HepG2 (cell line): Measurements from ENCODE around the gene TMC8. TPM values are rescaled to one million over a fixed set of nuclear protein-coding genes. Genes with fewer than 3 reads are reported as not detected.

ENCODE experiments used
- ARNT ChIP-seq: fragments of 450-650 bp; IDR thresholded peaks from 2 replicates; pipeline ENCODE4 v1.6.1; 2017
- CEBPG ChIP-seq: IDR thresholded peaks from 2 replicates; pipeline ENCODE4 v1.6.1; 2016
- HNRNPLL ChIP-seq: fragments of 200-400 bp; formaldehyde crosslinking; IDR thresholded peaks from 2 replicates; pipeline ENCODE4 v1.6.1; 2017; ENCODE audit warnings: mild to moderate bottlenecking, low read depth, low read length; ENCODE audit not compliant: poor library complexity, severe bottlenecking
- KDM5B ChIP-seq: sonication (generic); formaldehyde crosslinking; IDR thresholded peaks from 2 replicates; pipeline ENCODE4 v1.4.0; 2020; ENCODE audit warnings: missing genetic modification reagents, mild to moderate bottlenecking, borderline replicate concordance
- NFKBIZ ChIP-seq: IDR thresholded peaks from 2 replicates; pipeline ENCODE4 v1.6.1; 2018; ENCODE audit warnings: missing genetic modification reagents, missing compliant biosample characterization
- SALL1 ChIP-seq: sonication (generic); formaldehyde crosslinking; IDR thresholded peaks from 2 replicates; pipeline ENCODE4 v1.8.0; 2022; ENCODE audit warnings: mild to moderate bottlenecking, missing genetic modification reagents
- SP2 ChIP-seq: sonication (generic); formaldehyde crosslinking; IDR thresholded peaks from 2 replicates; pipeline ENCODE4 v1.5.1; 2020; ENCODE audit warnings: mild to moderate bottlenecking, missing genetic modification reagents
- U2AF1 ChIP-seq: fragments of 200-400 bp; formaldehyde crosslinking; optimal IDR thresholded peaks from 2 replicates; pipeline ENCODE3; 2017; ENCODE audit warnings: mild to moderate bottlenecking, low read depth, low read length
- XRCC5 ChIP-seq: fragments of 200-400 bp; formaldehyde crosslinking; optimal IDR thresholded peaks from 2 replicates; pipeline ENCODE3; 2017; ENCODE audit warnings: mild to moderate bottlenecking, low read length
- ZMYM4 ChIP-seq: sonication (generic); formaldehyde crosslinking; IDR thresholded peaks from 2 replicates; pipeline ENCODE4 v1.8.1; 2023; ENCODE audit warnings: mild to moderate bottlenecking, missing genetic modification reagents
- ZNF205 ChIP-seq: IDR thresholded peaks from 2 replicates; pipeline ENCODE4 v1.6.1; 2018; ENCODE audit warnings: missing biosample characterization, missing genetic modification reagents
- ZNF446 ChIP-seq: sonication (generic); formaldehyde crosslinking; IDR thresholded peaks from 2 replicates; pipeline ENCODE4 v1.5.0; 2020; ENCODE audit warnings: mild to moderate bottlenecking, missing genetic modification reagents
- polyA plus RNA-seq, 8 experiments: library from polyadenylated mRNA; depleted of rRNA in 3 of 8; stranded (reverse) in 7 of 8; unstranded in 1 of 8; fragments of >200 nt; fragmentation: Illumina TruSeq in 4 of 8; extraction: Trizol in 4 of 8; gene quantifications; 2 replicates each; pipeline versions ENCODE4 v1.2.1 to v1.2.3, GENCODE V29; 2011 to 2016; ENCODE audit warnings: low read depth in 4 of 8, missing spikeins in 1 of 8, mixed read lengths in 1 of 8; ENCODE audit not compliant: insufficient read depth in 1 of 8
- total RNA-seq, 5 experiments: library from RNA; depleted of rRNA; stranded (reverse); fragments of >200 nt; fragmentation: Illumina TruSeq; extraction: Trizol; gene quantifications; 2 replicates each; pipeline ENCODE4 v1.2.3, GENCODE V29; 2016; ENCODE audit warnings: low read depth in 1 of 5
- TF ChIP-seq, protein P1 (sequence below): sonication (generic); formaldehyde crosslinking; IDR thresholded peaks from 2 replicates; pipeline ENCODE4 v1.4.0; 2020; ENCODE audit warnings: low read depth, mild to moderate bottlenecking, missing genetic modification reagents
- TF ChIP-seq, protein P2 (sequence below): sonication (generic); formaldehyde crosslinking; IDR thresholded peaks from 2 replicates; pipeline ENCODE4 v1.8.0; 2022; ENCODE audit warnings: missing genetic modification reagents, mild to moderate bottlenecking, moderate library complexity, borderline replicate concordance
- TF ChIP-seq, protein P3 (sequence below): IDR thresholded peaks from 2 replicates; pipeline ENCODE4 v1.6.1; 2012; ENCODE audit warnings: inconsistent platforms
- TF ChIP-seq, protein P4 (sequence below): sonication (generic); formaldehyde crosslinking; IDR thresholded peaks from 2 replicates; pipeline ENCODE4 v1.4.0; 2020; ENCODE audit warnings: mild to moderate bottlenecking, missing genetic modification reagents
- TF ChIP-seq, protein P5 (sequence below): sonication (generic); formaldehyde crosslinking; IDR thresholded peaks from 2 replicates; pipeline ENCODE4 v1.4.0; 2020; ENCODE audit warnings: missing genetic modification reagents

Gene TMC8
- total and polyA plus RNA-seq, 2 of the 13 experiments (the other 11 are each of a cell fraction or from before 2014, with no cell fraction given): 0.53 to 7.8 TPM

DNA sequence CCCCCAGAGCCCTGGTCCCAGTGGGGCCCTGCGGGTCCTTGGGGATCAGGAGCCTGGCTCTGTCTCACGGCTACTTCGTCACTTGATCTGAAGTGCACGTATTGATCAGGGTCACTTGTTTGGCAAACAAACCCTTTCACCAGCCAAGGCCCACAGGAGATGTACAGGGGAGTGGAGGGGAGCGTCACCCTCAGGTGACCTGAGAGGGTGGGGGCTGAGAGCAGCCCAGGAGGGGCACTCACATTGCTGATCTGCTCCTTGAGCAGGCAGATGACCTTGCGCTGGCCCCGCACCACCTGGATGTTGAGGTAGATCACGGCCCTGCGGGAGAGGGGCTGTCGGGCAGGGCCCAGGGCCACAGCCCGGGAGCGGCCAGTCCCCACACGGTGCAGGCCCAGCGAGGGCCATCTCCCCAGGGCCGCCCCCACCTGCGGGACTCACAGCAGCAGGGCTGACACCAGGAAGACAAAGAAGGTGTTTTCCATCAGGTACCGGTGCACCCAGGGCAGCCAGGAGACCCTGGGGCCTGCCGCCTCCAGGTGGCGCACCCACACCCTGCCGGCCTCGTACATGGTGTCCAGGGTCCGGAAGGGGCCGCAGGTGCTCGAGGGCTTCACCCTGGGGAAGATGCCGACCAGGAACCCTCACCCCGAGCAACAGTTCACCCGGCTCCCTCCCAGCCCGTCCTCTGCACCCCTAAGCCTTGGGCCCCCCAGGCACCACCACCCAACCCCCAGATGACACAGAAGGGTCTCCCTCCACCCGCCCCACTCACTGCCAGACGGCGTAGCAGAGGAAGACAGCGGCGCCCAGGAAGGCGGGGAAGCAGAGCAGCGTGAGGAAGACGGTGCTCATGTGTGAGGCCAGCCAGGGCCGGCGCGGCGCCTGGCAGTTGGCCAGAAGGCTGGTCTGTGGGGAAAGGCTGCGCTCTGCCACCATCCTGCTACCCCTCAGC is 13.3 kb upstream of the TMC8 start (continued):
- TF ChIP-seq ZNF446 (CRISPR knock-in tag) (no peak), SP2 (CRISPR knock-in tag) (no peak), NFKBIZ (CRISPR knock-in tag) (no peak), ZMYM4 (CRISPR knock-in tag) (peak; percentile 33; the same call in 1 of the 2 replicates), U2AF1 (no peak), SALL1 (CRISPR knock-in tag) (peak; percentile 54), ZNF205 (CRISPR knock-in tag) (0 out of 2 replicates have a peak, but pooled peaks have one; percentile 69), CEBPG (CRISPR knock-in tag) (no peak), HNRNPLL (no peak), ARNT (no peak), XRCC5 (peak; percentile 21), KDM5B (CRISPR knock-in tag) (no peak; the same call in 1 of the 2 replicates)
- TF ChIP-seq, protein P1, sequence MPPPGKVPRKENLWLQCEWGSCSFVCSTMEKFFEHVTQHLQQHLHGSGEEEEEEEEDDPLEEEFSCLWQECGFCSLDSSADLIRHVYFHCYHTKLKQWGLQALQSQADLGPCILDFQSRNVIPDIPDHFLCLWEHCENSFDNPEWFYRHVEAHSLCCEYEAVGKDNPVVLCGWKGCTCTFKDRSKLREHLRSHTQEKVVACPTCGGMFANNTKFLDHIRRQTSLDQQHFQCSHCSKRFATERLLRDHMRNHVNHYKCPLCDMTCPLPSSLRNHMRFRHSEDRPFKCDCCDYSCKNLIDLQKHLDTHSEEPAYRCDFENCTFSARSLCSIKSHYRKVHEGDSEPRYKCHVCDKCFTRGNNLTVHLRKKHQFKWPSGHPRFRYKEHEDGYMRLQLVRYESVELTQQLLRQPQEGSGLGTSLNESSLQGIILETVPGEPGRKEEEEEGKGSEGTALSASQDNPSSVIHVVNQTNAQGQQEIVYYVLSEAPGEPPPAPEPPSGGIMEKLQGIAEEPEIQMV (CRISPR knock-in tag): 0 out of 2 replicates have a peak, but pooled peaks have one; percentile 20
- TF ChIP-seq, protein P2, sequence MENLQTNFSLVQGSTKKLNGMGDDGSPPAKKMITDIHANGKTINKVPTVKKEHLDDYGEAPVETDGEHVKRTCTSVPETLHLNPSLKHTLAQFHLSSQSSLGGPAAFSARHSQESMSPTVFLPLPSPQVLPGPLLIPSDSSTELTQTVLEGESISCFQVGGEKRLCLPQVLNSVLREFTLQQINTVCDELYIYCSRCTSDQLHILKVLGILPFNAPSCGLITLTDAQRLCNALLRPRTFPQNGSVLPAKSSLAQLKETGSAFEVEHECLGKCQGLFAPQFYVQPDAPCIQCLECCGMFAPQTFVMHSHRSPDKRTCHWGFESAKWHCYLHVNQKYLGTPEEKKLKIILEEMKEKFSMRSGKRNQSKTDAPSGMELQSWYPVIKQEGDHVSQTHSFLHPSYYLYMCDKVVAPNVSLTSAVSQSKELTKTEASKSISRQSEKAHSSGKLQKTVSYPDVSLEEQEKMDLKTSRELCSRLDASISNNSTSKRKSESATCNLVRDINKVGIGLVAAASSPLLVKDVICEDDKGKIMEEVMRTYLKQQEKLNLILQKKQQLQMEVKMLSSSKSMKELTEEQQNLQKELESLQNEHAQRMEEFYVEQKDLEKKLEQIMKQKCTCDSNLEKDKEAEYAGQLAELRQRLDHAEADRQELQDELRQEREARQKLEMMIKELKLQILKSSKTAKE: no peak
- TF ChIP-seq, protein P3, sequence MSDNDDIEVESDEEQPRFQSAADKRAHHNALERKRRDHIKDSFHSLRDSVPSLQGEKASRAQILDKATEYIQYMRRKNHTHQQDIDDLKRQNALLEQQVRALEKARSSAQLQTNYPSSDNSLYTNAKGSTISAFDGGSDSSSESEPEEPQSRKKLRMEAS: peak; percentile 15; the same call in 1 of the 2 replicates
- TF ChIP-seq, protein P4, sequence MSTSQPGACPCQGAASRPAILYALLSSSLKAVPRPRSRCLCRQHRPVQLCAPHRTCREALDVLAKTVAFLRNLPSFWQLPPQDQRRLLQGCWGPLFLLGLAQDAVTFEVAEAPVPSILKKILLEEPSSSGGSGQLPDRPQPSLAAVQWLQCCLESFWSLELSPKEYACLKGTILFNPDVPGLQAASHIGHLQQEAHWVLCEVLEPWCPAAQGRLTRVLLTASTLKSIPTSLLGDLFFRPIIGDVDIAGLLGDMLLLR (CRISPR knock-in tag): peak; percentile 24; the same call in 1 of the 2 replicates
- TF ChIP-seq, protein P5, sequence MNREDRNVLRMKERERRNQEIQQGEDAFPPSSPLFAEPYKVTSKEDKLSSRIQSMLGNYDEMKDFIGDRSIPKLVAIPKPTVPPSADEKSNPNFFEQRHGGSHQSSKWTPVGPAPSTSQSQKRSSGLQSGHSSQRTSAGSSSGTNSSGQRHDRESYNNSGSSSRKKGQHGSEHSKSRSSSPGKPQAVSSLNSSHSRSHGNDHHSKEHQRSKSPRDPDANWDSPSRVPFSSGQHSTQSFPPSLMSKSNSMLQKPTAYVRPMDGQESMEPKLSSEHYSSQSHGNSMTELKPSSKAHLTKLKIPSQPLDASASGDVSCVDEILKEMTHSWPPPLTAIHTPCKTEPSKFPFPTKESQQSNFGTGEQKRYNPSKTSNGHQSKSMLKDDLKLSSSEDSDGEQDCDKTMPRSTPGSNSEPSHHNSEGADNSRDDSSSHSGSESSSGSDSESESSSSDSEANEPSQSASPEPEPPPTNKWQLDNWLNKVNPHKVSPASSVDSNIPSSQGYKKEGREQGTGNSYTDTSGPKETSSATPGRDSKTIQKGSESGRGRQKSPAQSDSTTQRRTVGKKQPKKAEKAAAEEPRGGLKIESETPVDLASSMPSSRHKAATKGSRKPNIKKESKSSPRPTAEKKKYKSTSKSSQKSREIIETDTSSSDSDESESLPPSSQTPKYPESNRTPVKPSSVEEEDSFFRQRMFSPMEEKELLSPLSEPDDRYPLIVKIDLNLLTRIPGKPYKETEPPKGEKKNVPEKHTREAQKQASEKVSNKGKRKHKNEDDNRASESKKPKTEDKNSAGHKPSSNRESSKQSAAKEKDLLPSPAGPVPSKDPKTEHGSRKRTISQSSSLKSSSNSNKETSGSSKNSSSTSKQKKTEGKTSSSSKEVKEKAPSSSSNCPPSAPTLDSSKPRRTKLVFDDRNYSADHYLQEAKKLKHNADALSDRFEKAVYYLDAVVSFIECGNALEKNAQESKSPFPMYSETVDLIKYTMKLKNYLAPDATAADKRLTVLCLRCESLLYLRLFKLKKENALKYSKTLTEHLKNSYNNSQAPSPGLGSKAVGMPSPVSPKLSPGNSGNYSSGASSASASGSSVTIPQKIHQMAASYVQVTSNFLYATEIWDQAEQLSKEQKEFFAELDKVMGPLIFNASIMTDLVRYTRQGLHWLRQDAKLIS (CRISPR knock-in tag): no peak
